ENCODE data around the gene MSL3B.

The MSL3B gene

DNA sequence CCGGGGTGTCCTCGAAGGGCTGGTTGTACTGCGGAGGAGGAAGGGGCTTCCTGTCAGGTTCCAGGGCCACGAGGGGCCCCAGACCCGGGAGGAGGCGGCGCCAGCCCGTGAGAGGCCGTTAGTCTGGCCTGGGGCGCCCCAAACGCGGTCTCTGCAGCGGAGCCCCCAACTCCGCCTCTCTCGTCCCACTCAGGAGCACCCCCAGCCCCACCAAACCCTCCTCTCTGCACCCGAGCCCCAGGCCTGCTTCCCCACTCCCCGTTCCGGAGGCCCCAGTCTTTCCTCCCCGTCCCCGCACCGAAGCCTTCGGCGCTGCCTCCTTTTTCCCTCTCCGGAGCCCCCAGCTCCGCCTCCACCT is 14.3 kb downstream of the MSL3B start:
- DNase-seq (ENCODE audit: extremely low read depth, low read depth, low spot score) = no peak

DNA sequence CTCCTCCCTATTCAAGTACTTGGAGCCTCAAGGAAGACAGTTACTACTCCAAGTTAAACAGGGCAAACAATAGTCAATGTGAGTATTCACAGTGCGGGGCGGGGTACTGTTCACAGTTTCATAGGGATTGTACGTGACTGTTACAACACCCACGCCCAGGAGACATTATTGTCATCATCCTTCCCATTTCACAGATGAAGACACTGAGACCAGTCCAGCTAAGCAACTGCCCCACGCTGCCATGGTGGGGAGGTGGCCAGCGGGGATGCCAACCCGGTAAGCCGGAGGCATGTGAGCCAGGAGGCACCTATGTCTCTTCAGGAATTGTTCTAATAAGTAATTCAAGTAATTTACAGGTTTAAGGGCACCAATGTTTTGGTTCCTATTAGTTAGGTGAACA is 14.8 kb downstream of the MSL3B start:
- DNase-seq (ENCODE audit: extremely low read depth, low read depth, low spot score) = no peak

DNA sequence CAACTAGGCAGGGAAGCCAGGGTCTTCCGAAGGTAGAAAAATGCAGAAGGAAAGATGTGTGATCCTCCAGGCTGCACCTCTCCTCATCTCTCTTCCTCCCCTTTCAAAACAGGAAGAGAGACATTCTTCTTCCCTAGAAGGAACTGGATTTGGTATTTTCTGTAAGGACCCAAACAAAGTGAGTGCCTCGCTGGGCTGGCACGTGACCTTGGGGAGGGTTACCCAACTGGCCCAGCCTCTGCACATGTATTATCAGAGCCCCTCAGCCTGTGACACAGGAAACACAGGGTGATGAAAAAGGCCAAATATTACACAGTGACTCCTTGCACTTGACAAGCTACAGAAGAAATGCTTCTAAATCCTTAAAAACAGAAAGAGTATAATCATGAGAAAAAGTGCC is 16.1 kb downstream of the MSL3B start:
- DNase-seq (ENCODE audit: extremely low read depth, low read depth, low spot score) = no peak

DNA sequence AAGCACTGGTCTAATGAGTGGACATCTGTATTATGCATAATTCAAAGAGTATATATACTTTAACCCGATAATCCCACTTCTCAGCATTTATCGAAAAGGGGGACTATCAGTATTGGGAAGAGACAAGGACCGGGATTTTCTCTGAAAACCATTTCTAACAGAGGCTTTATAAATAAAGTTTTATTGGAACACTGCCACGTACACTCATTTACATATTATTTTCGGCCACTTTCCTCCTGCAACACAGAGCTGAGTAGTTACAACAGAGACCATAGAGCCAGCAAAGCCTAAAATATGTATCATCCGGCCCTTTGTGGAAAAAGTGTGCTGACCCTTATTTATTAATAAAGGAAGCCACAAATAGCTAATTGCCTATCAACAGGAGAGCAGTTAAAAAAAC is 17.0 kb downstream of the MSL3B start:
- DNase-seq (ENCODE audit: extremely low read depth, low read depth, low spot score) = no peak

DNA sequence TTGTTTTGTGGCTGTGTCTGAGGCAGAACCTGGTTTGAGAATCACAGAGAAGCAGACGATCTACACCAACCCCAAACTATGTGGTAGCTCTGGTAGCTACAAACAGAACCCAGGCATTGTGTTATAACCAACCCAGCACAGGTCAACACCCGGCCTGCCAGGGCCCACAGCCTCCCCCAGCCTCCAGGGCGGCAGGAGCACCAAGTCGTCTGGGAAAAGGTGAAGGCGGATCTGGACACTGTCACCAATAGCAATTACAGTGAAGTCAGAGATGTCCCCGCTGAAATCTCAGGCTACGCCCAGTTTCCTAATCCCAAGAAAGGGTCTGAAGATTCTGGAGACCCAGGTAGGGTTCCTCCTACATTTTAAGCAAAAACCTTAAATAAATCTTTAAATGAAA is 17.4 kb downstream of the MSL3B start:
- no peak for DNase-seq (ENCODE audit: extremely low read depth, low read depth, low spot score)

DNA sequence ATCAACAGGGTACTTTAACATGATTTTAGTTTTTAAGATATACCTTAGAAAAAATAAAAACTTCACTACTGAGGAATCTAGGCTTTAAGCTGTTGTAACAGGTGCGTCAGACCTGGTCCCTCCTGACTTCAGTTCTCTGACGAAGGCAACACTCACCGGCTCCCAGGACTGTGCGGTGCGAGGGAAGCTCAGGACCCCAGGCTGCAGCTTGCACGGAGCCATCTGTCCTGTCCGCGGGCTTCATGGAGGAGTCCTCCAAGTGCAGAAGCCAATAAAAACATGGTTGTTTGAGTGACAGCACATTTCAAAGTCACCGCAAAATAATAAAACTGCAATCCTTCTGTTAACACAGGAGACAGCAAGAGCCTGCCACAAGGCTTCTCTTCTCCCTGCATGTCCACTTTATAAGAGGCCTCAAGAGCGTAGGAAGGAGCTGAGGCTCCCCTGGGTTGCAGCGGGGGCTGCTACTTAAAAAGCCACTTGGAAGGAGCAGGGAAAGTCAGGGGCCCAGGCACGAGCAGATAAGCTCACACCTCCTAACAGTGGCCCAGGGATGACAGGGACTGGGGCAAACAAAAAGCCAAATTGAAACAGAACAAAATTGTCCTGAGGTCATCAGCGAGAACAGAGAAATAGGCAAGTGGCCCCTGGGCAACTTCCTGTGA is 18.4 kb downstream of the MSL3B start:
- DNase-seq (ENCODE audit: extremely low read depth, low read depth, low spot score) = no peak

DNA sequence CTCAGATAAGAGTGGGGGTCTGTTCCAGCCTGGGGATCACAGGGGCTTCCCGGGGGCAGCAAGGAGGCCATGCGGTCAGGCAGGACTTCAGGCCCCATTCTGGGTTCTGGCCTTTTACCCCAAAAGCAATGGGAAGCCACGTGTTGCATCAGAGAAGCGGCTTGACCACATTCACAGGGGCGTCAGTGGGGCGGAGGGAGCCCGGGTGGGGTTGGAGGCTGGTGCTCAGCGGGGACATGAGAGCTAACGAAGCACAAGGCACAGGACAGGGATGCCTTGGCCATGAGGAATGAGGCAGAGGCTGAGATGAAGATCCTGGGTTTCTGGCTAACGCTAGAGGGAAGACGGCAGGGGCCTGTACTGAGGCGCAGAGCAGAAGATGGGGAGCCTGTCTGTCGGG is 19.9 kb downstream of the MSL3B start:
- no peak for DNase-seq (ENCODE audit: extremely low read depth, low read depth, low spot score)

DNA sequence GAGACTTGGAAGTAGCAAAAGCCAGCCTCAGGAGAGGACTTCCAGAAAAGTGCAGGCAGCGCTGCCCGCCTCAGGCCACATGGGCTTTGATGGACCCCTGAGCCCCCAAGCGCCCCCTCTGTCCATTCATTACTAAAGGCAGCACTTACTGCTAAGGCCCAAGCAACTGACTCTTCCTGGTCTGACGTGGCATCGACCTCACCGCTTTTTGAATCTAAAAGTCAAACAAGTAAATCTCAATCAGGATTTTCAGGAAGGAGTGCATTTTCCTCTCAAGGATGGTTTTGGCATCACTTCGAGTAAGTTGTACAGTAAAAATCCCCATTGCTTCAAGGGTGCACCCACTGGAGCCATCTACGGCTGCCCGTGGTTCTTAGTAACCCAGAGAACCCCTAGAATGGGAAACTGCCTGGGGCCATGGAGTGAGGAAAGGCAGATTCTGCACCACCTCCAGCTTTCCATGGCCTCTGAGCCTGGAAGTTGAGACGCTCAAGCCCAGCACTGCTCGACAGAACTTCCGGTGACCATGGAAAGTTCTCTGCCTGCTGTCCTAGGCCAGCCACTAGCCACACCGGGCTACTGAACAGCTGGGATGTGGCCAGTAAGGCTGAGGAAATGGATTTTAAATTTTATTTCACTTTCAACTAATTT is 20.8 kb downstream of the MSL3B start:
- DNase-seq (ENCODE audit: extremely low read depth, low read depth, low spot score) = no peak

DNA sequence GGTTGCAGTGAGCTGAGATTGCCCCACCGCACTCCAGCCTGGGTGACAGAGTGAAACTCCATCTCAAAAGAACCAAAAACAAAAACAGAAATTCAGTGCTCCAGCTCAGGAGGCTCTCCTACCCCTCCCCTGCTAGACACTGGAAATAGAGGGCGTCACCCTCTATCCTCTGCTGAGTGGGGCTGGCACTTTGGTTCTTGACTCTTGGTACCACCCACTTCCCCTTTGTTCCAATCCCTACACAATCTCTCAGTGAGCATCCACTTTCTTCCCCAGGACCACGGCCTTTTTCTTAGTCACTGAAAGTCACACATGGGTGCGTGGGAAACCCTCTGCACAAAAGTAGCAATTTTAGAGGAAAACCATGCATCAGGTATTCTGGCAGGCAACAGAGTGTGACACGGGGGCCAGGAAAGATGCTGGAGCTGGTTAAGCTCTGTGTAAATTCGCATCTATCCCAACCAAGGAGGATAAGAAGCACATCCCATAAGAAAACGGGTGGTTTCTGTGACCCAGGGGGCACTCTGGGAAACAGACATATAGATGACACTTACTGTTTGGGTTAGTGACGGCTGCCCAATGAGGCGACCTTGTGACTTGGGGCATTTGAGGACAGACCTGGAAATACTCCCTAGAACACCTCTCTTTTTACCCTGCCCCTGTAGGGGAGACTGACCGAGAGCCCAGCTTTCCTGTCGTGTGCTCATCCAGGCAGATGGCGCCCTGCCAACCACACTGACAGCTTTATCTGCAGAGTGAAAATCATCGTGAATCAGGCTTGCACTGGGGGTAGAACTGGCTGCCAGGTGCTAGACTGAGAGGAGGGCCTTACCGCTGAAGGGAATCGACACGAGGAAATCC is 21.6 kb downstream of the MSL3B start:
- no peak for DNase-seq (ENCODE audit: extremely low read depth, low read depth, low spot score)

DNA sequence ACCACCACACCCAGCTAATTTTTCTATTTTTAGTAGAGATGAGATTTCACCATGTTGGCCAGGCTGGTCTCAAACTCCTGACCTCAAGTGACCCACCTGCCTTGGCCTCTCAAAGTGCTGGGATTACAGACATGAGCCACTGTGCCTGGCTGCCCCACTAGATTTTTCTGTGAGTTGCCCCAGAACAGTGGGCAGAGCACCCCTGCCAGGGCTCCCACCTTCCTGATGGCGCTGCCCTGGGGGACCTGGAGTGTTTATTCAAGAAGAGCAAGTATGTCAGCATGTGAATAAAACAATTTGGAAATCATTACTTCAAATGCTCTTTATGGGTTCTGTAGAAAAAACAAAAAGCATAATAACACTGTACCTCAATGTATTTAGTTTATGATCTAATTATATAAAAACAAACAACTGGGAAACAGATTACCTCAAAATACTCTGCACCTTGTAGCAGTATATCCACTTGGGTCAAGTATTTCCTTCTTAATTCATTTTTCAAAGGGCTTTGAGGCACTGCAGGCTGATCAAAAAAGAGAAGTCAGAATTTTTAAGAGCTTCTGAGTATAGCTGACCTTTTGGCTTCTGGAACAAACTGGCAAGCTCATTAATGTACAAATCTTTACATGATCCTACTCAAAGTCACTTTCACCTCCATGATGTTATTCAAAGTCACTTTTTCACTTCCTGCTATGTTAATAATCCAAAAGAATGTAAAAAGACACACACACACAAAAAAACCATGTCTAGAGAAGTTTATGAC is 22.7 kb downstream of the MSL3B start:
- no peak for DNase-seq (ENCODE audit: extremely low read depth, low read depth, low spot score)

DNA sequence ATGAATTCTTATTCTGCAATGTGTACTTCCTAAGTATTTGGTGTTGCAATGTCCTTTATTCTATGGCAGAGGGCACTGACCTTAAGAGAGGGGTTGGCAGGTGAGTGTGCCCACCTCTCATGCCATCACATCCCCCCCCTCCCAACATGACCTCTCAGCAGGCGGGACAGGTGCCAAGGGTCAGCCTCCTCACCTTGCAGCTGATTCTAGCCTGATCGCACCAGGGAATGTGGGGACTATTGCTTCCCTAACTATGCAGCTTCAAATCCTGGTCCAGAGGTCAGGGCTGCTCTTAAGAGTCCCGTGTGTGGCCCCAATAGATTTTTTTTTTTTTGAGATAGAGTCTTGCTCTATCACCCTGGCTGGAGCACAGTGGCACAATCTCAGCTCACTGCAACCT is 23.4 kb downstream of the MSL3B start:
- no peak for DNase-seq (ENCODE audit: extremely low read depth, low read depth, low spot score)

DNA sequence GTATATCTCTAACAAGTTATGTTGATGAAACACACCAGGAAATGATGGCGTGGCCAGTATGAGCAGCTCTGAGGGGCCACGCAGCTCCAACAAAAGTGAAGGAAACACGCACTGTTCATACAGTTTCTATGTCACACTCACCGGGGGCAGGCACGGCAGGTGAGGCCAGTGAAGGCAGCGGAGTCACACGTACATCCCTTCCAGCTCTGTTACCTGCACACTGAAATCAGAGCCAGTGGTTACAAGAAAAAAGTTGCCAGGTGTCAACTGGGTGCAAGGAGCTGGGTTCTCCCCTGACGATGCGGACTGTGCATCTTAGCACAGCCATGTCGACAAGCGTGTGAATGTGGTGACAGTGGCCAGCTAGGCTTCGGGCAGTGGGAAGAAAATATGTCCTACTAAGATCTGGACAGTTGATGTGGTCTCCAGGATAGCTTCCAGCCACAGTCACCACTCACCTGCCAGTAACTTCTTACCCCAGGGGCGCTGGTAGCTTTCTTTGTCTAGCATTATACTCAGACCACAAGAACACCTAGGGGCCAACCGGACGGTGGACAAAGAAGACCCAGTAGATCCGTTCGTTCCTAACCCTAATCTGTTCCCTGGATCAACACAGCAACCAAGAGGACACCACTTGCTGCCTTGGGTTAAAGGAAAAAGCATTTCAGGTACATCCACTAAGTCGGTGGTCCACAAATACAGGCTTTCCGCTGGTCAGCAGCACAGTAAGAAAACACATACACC is 23.9 kb downstream of the MSL3B start:
- no peak for DNase-seq (ENCODE audit: extremely low read depth, low read depth, low spot score)

DNA sequence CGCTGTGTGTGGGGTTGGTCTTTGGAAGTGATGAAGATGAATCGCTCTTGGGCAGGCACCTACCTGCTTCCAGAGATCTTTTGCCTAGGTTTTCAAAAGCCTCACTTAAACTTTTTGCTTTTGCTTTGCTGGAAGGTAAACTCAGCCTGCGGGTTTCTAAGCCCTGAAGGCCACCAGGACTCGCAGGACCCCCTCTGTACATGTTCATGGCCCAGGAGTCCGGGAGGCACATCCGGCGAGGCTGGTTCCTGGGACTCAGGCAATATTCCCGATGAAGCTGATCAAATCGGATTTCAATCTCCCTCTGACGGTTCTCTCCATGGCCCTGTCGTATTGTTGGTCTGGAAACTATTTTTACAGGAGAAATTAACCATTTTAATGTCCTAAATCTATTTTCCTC is 27.0 kb downstream of the MSL3B start:
- no peak for DNase-seq (ENCODE audit: extremely low read depth, low read depth, low spot score)

DNA sequence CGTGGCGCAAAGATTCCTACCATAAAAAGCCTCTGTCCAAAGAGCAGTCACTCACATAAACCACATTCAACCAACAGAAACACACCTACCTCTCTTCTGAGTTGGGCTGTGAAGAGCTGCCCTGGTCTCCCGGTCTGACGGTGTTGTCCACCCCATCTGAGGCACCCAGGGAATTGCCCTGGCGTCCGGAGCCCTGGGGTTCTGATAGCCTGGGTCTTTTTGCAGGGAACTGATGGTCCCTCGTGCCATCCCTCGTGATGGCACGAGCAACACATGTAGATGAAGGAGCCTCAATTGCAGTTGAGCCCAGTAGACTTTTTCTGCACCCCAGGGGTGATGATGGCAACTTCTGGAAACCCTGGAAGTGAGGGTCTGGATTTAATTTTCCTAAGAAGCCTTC is 27.7 kb downstream of the MSL3B start:
- DNase-seq (ENCODE audit: extremely low read depth, low read depth, low spot score) = no peak

DNA sequence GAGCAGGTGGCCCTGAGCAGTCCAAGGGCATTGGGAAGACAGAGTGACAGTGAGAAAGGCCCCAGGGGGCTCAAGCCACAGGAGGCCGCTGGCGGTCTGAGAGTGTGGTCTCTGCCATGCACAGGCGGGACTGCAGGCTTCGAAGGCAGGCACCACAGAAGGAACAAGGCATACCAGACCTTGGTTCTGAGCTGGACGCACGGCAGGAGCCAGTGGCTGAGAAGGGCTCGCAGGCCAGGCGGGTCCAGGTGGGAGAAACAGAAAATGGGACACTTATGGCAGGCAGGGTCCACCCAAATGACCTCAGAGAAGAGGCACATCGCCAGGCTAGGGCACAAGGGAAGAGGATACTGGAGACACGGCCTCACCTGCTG is 28.8 kb downstream of the MSL3B start:
- no peak for DNase-seq (ENCODE audit: extremely low read depth, low read depth, low spot score)

DNA sequence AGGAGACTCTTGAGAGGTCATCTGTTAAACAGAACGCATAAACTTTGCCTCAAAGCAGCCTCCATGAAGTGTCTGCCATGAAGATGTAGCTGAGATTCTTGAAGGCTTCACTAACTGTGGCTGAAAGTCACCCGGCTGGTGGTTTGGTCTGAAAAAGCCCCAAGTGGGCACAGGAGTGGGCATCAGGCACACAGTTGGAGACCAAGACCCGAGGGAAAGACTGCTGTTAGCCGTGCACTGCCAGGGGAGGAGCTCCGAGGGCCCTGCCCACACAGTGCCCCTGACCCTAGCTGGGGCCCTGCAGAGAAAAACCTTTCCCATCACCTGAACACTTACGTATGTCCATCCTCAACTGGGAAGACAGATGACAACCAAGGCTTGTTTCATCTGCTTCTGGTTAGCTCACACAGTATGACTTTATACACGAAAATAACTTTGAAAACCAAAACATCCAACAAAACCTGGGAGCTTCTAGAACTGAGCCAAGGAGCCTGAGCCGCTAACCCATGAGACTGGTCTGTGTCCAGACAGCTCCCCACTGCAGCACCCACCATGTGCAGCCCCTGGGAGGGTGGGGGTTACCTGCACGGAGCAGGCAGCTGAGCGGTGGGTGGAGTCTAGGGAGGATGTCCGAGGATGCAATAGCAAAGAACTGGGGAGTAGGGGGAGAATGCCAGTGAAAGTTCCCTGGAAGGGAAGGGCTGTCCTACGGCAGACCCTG is 29.3 kb downstream of the MSL3B start:
- DNase-seq (ENCODE audit: extremely low read depth, low read depth, low spot score) = no peak

DNA sequence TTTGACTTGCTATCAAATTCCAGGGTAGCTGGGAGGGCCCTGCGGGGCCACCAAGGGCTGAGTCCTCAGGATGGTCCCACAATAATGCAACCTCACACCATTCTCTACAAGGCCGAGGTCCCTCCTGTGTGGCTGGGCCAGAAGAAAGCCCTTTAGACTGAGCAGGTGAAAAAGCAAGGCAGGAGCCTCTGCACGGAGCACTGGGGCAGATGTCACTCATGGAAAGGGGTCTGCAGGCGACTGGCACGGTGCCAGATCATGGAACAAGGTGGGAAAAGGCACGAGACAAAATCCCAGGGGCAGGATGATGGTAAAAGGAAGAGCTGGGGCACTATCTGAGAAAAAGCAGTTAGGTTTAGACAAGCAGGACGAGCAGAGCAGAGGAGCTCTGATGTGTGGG is 29.9 kb downstream of the MSL3B start:
- DNase-seq (ENCODE audit: extremely low read depth, low read depth, low spot score) = no peak

DNA sequence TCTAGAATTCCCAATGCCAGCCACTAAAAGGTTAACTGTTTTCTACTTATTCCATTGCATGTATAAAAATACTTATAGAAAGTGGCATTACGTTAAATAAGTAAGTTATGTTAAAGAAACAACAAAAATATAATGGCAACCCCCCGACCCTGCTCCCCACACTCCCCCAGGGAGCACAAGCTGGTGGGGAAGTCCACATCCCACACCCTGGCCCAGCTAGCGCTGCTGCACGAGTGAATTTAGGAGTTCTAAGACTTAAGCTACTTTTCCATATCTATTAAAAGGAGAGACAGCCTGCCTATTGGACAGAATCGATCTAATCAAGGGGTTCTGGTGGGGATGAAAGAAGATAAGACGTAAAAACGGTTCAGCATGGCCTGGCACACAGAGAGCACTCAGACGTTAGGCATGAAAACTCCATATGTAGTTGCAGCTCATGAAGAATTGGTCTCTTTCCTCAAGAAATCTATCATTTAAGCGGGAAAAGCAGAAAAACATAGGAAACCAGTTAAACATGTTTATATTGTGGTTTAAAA is 30.4 kb downstream of the MSL3B start:
- DNase-seq (ENCODE audit: extremely low read depth, low read depth, low spot score) = no peak

DNA sequence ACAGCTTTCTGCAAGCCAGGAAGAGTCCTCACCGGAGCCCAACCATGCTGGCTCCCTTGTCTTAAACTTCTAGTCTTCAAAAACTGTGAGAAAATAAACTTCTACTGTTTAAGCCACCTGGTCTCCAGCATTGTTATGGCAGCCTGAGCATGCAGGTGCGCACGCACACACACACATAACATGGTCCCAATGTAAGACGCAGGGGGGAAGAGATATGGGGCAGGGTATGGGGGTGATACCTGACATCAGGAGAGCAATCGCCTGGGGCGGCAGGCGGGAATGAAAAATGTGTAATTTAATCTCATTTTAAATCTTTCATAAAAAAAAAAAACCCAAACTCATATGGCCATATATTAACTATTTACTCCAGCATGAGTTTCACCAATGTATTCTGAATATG is 31.8 kb downstream of the MSL3B start:
- DNase-seq (ENCODE audit: extremely low read depth, low read depth, low spot score) = no peak

All from glomerular endothelial cell (primary cell).